ENCODE measurements around the gene CCDC183. TPM values are rescaled to one million over a fixed set of nuclear protein-coding genes. Genes with fewer than 3 reads are reported as not detected.

The CCDC183 gene
- total and polyA plus RNA-seq, 10 of the 15 experiments (the other 5 are each of a cell fraction or from before 2014, with no cell fraction given), result 0.04 to 1.2 (median 0.55) TPM; not detected in 5

DNA sequence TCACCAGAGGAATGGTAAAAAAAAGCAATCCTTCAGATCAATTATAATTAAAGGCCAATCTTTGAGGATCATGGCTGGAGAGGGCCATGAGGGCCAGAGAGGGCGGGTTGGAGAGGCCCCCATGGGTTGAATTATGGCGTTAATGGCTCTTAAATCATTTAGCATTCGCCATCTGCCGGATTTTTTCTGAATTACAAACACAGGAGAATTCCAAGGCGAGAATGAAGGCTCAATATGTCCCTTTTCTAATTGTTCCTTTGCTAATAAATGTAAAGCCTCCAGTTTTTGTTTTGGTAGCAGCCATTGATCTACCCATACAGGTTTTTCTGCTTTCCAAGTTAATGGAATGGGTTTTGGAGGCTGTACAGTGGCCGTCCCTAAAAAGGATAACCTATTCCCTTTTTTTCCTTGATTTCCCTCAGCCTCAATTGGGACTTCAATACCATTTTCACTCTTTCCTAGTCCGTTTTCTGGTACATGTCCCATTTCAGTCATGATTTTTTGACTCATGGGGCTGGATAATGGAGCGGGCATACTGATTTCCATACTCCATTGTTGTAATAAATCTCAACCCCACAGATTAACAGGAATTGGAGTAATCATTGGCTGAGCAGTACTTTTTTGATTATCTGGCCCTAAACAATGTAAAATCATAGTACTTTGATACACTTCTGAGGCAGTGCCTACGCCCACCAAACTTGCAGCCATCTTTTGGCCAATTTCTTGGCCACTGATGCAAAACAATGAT, 11.7 kb upstream of the CCDC183 start (continued):
- TF ChIP-seq, protein P1, sequence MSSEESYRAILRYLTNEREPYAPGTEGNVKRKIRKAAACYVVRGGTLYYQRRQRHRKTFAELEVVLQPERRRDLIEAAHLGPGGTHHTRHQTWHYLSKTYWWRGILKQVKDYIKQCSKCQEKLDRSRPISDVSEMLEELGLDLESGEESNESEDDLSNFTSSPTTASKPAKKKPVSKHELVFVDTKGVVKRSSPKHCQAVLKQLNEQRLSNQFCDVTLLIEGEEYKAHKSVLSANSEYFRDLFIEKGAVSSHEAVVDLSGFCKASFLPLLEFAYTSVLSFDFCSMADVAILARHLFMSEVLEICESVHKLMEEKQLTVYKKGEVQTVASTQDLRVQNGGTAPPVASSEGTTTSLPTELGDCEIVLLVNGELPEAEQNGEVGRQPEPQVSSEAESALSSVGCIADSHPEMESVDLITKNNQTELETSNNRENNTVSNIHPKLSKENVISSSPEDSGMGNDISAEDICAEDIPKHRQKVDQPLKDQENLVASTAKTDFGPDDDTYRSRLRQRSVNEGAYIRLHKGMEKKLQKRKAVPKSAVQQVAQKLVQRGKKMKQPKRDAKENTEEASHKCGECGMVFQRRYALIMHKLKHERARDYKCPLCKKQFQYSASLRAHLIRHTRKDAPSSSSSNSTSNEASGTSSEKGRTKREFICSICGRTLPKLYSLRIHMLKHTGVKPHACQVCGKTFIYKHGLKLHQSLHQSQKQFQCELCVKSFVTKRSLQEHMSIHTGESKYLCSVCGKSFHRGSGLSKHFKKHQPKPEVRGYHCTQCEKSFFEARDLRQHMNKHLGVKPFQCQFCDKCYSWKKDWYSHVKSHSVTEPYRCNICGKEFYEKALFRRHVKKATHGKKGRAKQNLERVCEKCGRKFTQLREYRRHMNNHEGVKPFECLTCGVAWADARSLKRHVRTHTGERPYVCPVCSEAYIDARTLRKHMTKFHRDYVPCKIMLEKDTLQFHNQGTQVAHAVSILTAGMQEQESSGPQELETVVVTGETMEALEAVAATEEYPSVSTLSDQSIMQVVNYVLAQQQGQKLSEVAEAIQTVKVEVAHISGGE (CRISPR knock-in tag; IDR thresholded peaks at IDR 0.05), result no peak
- TF ChIP-seq BMI1 (IDR thresholded peaks at IDR 0.05; ENCODE audit: borderline replicate concordance), result no peak
- TF ChIP-seq, protein P2, sequence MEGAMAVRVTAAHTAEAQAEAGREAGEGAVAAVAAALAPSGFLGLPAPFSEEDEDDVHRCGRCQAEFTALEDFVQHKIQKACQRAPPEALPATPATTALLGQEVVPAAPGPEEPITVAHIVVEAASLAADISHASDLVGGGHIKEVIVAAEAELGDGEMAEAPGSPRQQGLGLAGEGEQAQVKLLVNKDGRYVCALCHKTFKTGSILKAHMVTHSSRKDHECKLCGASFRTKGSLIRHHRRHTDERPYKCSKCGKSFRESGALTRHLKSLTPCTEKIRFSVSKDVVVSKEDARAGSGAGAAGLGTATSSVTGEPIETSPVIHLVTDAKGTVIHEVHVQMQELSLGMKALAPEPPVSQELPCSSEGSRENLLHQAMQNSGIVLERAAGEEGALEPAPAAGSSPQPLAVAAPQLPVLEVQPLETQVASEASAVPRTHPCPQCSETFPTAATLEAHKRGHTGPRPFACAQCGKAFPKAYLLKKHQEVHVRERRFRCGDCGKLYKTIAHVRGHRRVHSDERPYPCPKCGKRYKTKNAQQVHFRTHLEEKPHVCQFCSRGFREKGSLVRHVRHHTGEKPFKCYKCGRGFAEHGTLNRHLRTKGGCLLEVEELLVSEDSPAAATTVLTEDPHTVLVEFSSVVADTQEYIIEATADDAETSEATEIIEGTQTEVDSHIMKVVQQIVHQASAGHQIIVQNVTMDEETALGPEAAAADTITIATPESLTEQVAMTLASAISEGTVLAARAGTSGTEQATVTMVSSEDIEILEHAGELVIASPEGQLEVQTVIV (IDR thresholded peaks at IDR 0.05; ENCODE audit: borderline replicate concordance, partially characterized antibody), result no peak
- TF ChIP-seq SMAD5 (IDR thresholded peaks at IDR 0.05; ENCODE audit: low read depth), result no peak
- no peak for TF ChIP-seq IKZF1 (conservative IDR thresholded peaks at IDR 0.05)
- peak; percentile 41; the same call in 1 of the 2 replicates for TF ChIP-seq SMC3 (IDR thresholded peaks at IDR 0.05; ENCODE audit: borderline replicate concordance, low read length)
- no peak for TF ChIP-seq EP300 (IDR thresholded peaks at IDR 0.05; ENCODE audit: borderline replicate concordance in 1 of 2, control insufficient read depth in 1 of 2, low read depth in 2 of 2, low read length in 2 of 2)
- no peak for TF ChIP-seq SUZ12 (IDR thresholded peaks at IDR 0.05; ENCODE audit: unreplicated experiment)
- TF ChIP-seq PAX5 (IDR thresholded peaks at IDR 0.05; ENCODE audit: borderline replicate concordance, low read depth, low read length), result no peak
- no peak for TF ChIP-seq SUPT20H (IDR thresholded peaks at IDR 0.05; ENCODE audit: borderline replicate concordance, control insufficient read depth, low read depth, low read length)
- 0 out of 2 replicates have a peak, but pooled peaks have one; percentile 8 for TF ChIP-seq RAD21 (IDR thresholded peaks at IDR 0.05; ENCODE audit: insufficient read depth, low read depth, low read length)
- TF ChIP-seq CHD4 (IDR thresholded peaks at IDR 0.05), result no peak
- TF ChIP-seq, protein P3, sequence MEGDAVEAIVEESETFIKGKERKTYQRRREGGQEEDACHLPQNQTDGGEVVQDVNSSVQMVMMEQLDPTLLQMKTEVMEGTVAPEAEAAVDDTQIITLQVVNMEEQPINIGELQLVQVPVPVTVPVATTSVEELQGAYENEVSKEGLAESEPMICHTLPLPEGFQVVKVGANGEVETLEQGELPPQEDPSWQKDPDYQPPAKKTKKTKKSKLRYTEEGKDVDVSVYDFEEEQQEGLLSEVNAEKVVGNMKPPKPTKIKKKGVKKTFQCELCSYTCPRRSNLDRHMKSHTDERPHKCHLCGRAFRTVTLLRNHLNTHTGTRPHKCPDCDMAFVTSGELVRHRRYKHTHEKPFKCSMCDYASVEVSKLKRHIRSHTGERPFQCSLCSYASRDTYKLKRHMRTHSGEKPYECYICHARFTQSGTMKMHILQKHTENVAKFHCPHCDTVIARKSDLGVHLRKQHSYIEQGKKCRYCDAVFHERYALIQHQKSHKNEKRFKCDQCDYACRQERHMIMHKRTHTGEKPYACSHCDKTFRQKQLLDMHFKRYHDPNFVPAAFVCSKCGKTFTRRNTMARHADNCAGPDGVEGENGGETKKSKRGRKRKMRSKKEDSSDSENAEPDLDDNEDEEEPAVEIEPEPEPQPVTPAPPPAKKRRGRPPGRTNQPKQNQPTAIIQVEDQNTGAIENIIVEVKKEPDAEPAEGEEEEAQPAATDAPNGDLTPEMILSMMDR (IDR thresholded peaks at IDR 0.05 in 2 of 3, conservative IDR thresholded peaks at IDR 0.05 in 1 of 3; ENCODE audit: control insufficient read depth in 2 of 3, extremely low read depth in 1 of 3, insufficient read depth in 1 of 3, low read depth in 3 of 3, low read length in 3 of 3), result peak; percentile 22 to 32 (median 27); a peak in 3 of 6 replicates
- no peak for TF ChIP-seq NBN (IDR thresholded peaks at IDR 0.05)
- TF ChIP-seq, protein P4, sequence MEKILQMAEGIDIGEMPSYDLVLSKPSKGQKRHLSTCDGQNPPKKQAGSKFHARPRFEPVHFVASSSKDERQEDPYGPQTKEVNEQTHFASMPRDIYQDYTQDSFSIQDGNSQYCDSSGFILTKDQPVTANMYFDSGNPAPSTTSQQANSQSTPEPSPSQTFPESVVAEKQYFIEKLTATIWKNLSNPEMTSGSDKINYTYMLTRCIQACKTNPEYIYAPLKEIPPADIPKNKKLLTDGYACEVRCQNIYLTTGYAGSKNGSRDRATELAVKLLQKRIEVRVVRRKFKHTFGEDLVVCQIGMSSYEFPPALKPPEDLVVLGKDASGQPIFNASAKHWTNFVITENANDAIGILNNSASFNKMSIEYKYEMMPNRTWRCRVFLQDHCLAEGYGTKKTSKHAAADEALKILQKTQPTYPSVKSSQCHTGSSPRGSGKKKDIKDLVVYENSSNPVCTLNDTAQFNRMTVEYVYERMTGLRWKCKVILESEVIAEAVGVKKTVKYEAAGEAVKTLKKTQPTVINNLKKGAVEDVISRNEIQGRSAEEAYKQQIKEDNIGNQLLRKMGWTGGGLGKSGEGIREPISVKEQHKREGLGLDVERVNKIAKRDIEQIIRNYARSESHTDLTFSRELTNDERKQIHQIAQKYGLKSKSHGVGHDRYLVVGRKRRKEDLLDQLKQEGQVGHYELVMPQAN (conservative IDR thresholded peaks at IDR 0.05), result no peak
- TF ChIP-seq, protein P5, sequence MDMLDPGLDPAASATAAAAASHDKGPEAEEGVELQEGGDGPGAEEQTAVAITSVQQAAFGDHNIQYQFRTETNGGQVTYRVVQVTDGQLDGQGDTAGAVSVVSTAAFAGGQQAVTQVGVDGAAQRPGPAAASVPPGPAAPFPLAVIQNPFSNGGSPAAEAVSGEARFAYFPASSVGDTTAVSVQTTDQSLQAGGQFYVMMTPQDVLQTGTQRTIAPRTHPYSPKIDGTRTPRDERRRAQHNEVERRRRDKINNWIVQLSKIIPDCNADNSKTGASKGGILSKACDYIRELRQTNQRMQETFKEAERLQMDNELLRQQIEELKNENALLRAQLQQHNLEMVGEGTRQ (IDR thresholded peaks at IDR 0.05; ENCODE audit: borderline replicate concordance, low read depth, low read length), result no peak
- TF ChIP-seq MTA3 (IDR thresholded peaks at IDR 0.05; ENCODE audit: borderline replicate concordance, low read length), result no peak
- TF ChIP-seq KLF5 (IDR thresholded peaks at IDR 0.05; ENCODE audit: partially characterized antibody), result no peak
